ENCODE data around the gene SLC32A1.

SLC32A1 gene

DNA sequence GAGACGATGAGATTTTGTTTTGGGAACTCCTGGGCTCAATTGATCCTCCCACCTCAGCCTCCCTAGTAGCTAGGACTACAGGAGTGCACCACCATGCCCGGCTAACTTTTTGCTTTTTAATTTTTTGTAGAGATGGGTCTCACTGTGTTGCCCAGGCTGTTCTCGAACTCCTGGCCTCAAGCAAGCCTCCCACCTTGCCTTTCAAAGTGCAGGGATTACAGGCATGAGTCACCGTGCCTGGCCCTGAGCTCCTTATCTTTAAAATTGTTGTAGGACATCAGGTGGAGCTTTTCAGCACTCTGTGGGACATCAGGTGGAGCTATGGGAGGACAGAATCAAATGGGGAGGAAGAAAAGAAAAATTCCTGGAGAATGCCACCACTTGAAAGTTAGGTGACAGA, 36.7 kb downstream of the SLC32A1 start:
- TF ChIP-seq, protein P1, sequence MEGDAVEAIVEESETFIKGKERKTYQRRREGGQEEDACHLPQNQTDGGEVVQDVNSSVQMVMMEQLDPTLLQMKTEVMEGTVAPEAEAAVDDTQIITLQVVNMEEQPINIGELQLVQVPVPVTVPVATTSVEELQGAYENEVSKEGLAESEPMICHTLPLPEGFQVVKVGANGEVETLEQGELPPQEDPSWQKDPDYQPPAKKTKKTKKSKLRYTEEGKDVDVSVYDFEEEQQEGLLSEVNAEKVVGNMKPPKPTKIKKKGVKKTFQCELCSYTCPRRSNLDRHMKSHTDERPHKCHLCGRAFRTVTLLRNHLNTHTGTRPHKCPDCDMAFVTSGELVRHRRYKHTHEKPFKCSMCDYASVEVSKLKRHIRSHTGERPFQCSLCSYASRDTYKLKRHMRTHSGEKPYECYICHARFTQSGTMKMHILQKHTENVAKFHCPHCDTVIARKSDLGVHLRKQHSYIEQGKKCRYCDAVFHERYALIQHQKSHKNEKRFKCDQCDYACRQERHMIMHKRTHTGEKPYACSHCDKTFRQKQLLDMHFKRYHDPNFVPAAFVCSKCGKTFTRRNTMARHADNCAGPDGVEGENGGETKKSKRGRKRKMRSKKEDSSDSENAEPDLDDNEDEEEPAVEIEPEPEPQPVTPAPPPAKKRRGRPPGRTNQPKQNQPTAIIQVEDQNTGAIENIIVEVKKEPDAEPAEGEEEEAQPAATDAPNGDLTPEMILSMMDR (IDR thresholded peaks at IDR 0.05; ENCODE audit: low read depth, low read length, missing control alignments): no peak

DNA sequence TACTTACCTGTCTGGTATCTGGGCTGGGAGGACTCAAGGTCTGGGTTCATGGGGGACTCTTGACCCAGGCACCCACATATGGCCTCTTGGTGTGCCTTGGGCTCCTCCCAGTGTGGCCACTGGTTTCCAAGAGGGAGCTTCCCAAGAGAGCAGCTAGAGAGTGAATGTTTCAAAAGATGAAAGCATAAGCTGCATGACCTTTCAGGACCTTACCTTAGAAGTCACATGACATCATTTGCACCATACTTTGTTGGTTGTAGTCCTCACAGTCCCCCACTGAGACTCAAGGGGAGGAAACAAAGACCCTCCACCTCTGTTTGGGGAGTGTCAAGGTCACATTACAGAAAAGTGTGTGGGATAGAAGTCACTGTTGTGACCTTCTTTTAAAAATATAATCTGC, 37.9 kb downstream of the SLC32A1 start:
- no peak overlapping the region for H3K4me3 ChIP-seq (ENCODE audit: low read depth, low read length)

More for the DNA sequence above, 36.7 kb downstream of the SLC32A1 start:
- H3K4me3 ChIP-seq (ENCODE audit: low read depth, low read length): no peak overlapping the region
- DNase-seq (ENCODE audit: low read depth): no peak

DNA sequence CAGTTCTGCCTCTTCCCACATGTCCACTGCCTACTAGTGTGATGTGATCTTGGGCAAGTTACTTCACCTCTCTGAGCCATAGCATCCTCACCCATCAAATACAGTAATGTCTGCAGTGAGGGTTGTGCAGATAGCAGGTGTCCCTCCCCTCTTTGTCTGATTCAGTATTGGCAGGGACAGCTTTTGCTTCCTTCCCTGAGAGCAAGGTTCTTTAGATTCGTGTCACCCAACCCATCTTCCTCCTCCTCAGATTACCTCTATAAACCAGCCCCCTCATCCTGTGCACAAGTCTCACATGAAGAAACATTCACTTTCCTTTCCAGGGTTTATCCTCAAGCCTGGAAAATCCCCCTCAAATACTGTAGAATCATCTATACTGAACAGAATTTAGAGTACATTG, 39.3 kb downstream of the SLC32A1 start:
- H3K4me3 ChIP-seq (ENCODE audit: low read depth, low read length): no peak overlapping the region
- TF ChIP-seq, protein P1 (IDR thresholded peaks at IDR 0.05; ENCODE audit: low read depth, low read length, missing control alignments): no peak
- DNase-seq (ENCODE audit: low read depth): no peak

More for the DNA sequence above, 37.9 kb downstream of the SLC32A1 start:
- no peak for DNase-seq (ENCODE audit: low read depth)
- TF ChIP-seq, protein P1 (IDR thresholded peaks at IDR 0.05; ENCODE audit: low read depth, low read length, missing control alignments): no peak

DNA sequence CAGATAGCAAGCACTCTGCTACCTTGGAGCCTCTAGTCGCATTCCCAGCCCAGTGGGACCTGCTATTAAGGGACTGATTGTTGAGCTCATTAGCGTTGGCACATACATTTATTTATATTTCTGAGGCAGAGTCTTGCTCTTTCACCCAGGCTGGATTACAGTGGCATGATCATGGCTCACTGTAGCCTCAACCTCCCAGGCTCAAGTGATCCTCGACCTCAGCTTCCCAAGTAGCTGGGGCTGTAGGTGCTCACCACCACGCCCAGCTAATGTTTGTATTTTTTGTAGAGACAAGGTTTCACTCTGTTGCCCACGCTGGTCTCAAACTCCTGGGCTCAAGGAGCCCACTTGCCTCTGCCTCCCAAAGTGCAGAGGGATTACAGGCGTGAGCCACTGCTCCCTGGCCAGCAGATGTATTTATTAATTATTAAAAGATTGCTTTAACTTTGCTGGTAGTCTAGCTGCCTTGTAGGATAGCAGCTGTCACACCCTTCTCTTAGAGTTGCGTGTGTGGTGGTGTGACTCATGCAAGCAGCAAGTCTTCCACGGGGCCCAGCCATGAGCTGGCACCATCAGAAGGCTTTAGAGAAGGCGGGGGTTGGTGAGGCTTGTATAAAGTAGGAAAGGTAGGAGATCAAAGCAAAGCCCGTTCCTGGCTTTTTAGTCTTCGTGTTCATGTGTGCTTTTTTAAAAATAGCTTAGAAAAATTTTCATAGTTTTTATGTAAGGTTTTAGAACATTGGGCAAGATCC, 40.5 kb downstream of the SLC32A1 start:
- TF ChIP-seq, protein P1 (IDR thresholded peaks at IDR 0.05; ENCODE audit: low read depth, low read length, missing control alignments): no peak
- no peak overlapping the region for H3K4me3 ChIP-seq (ENCODE audit: low read depth, low read length)
- DNase-seq (ENCODE audit: low read depth): no peak

DNA sequence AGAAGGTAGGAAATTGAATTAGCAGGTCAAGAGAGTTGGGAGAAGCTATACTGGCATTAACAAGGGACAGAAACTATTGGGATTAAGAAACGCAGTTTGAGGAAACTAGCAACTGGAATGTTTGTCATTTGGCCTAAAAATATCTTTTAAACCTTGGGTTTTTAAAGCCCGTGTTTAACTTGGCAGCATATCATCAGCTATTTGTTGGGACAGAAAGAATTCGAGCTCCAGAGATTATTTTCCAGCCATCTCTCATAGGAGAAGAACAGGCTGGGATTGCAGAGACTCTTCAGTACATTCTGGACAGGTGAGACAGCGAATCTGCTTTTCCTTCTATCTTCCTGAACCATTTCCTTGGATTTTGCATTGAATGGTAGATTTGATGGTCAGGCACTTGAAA, 41.8 kb downstream of the SLC32A1 start:
- no peak overlapping the region for H3K4me3 ChIP-seq (ENCODE audit: low read depth, low read length)
- TF ChIP-seq, protein P1 (IDR thresholded peaks at IDR 0.05; ENCODE audit: low read depth, low read length, missing control alignments): no peak
- no peak for DNase-seq (ENCODE audit: low read depth)

DNA sequence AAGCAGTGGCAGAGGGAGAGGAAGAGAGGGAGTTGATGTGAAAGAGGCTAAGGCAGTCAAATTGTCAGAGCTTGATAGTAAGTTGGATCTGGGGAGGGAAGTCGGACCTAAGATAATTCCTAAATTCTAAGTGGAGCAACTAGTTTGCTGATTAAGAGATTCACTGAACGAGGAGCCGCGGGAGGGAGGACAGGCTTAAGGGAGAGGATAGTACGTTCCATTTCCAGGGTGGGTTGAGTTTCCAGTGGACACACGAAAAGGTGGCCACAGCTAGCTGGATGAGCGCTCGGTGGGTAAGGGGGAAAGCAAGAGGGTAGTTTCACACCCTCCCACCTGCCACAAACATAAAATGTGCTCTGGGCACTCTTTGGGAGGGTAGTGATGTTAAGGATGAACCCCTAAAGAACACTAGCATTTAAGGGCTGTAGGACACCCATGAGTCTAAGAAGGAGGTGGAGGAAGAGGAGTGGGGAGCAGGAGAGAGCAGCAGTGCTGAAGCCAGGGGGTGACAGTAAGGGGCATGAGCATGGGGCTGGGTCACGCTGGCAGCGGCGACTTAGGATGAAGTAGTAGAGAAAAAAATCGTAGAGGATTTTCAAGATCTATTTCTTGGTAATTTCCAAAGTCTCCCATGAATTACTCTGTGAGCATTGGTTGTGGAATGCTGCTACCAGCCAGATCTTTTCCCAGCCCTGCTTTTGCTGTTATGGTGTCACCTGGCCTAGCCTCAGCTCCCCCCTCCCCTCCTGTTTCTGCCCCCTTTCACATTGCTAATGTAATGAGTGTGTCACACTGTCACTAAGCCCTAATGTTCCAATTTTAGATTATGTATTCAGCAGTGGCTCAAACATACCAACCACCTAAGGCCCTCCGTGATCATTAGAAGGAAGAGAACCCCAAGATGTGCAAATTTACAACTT, 45.4 kb downstream of the SLC32A1 start:
- H3K4me3 ChIP-seq (ENCODE audit: low read depth, low read length): no peak overlapping the region
- no peak for DNase-seq (ENCODE audit: low read depth)
- TF ChIP-seq, protein P1 (IDR thresholded peaks at IDR 0.05; ENCODE audit: low read depth, low read length, missing control alignments): no peak
